Smooth muscle cell (in vitro differentiated cells): ENCODE data around the gene POTEF. TPM values are rescaled to one million over a fixed set of nuclear protein-coding genes. Genes with fewer than 3 reads are reported as not detected.
A peak's percentile ranks its signal among the peaks of the same experiment; 100 is the strongest.
"Not testable (repeated sequence)": the region's sequence is repeated elsewhere in the genome, so short reads cannot be mapped to it uniquely, and the experiment has no call there.

Experiments used
- DNase-seq: peaks from one replicate; lab custom pipeline; 2025; ENCODE audit not compliant: unreplicated experiment; lab: John Stamatoyannopoulos, UW
- H2AFZ ChIP-seq: fragments of 200-600 bp; sonication (generic); 2 replicates; pipeline ENCODE4 v1.6.0; 2016; ENCODE audit warnings: antibody characterized with exemption, low read depth, mild to moderate bottlenecking
- H3F3A ChIP-seq: fragments of 200-600 bp; sonication (generic); 2 replicates; pipeline ENCODE4 v1.6.0; 2017; ENCODE audit warnings: antibody characterized with exemption, low read depth
- H3K27ac ChIP-seq: fragments of 200-600 bp; sonication (generic); 2 replicates; pipeline ENCODE4 v1.5.1; 2016; ENCODE audit warnings: low read depth, mild to moderate bottlenecking
- H3K27me3 ChIP-seq: fragments of 200-600 bp; sonication (generic); 2 replicates; pipeline ENCODE4 v1.6.1; 2016; ENCODE audit warnings: low read depth, mild to moderate bottlenecking
- H3K36me3 ChIP-seq: fragments of 200-600 bp; sonication (generic); 2 replicates; pipeline ENCODE4 v1.5.1; 2016; ENCODE audit warnings: low read depth
- H3K4me1 ChIP-seq: fragments of 200-600 bp; sonication (generic); 2 replicates; pipeline ENCODE4 v1.5.1; 2016; ENCODE audit warnings: low read depth
- H3K4me2 ChIP-seq: fragments of 200-600 bp; sonication (generic); 2 replicates; pipeline ENCODE4 v1.6.0; 2016; ENCODE audit warnings: mild to moderate bottlenecking
- H3K4me3 ChIP-seq: fragments of 200-600 bp; sonication (generic); 2 replicates; pipeline ENCODE4 v1.5.1; 2016; ENCODE audit warnings: mild to moderate bottlenecking
- H3K79me2 ChIP-seq: fragments of 200-600 bp; sonication (generic); 2 replicates; pipeline ENCODE4 v1.6.0; 2016; ENCODE audit warnings: low read depth, mild to moderate bottlenecking
- H3K9ac ChIP-seq: fragments of 200-600 bp; sonication (generic); 2 replicates; pipeline ENCODE4 v1.6.0; 2016; ENCODE audit warnings: low read depth
- H3K9me3 ChIP-seq: fragments of 200-600 bp; sonication (generic); replicated peaks from 2 replicates; pipeline ENCODE4 v1.5.1; 2016; ENCODE audit warnings: low read depth
- H4K20me1 ChIP-seq: fragments of 200-600 bp; sonication (generic); 2 replicates; pipeline ENCODE4 v1.6.0; 2016; ENCODE audit warnings: low read depth
- WGBS: methylation state at CpG from one replicate; pipeline ENCODE4 v1.1.7; 2016; ENCODE audit warnings: low lambda C conversion rate; 5-methylcytosine and 5-hydroxymethylcytosine counted together
- polyA plus RNA-seq: library from polyadenylated mRNA; unstranded; fragments of >200 nt; fragmentation: Nextera tagmentation; extraction: Ambion mirVana; gene quantifications from 2 replicates; pipeline ENCODE4 v1.2.1, GENCODE V29; 2016
- total RNA-seq: library from RNA; depleted of rRNA; stranded (reverse); fragments of >200 nt; gene quantifications from 2 replicates; pipeline ENCODE4 v1.2.3, GENCODE V29; 2014

POTEF gene
- total and polyA plus RNA-seq, 2 experiments from 2014 or later = 2.8 to 9.7 TPM

DNA sequence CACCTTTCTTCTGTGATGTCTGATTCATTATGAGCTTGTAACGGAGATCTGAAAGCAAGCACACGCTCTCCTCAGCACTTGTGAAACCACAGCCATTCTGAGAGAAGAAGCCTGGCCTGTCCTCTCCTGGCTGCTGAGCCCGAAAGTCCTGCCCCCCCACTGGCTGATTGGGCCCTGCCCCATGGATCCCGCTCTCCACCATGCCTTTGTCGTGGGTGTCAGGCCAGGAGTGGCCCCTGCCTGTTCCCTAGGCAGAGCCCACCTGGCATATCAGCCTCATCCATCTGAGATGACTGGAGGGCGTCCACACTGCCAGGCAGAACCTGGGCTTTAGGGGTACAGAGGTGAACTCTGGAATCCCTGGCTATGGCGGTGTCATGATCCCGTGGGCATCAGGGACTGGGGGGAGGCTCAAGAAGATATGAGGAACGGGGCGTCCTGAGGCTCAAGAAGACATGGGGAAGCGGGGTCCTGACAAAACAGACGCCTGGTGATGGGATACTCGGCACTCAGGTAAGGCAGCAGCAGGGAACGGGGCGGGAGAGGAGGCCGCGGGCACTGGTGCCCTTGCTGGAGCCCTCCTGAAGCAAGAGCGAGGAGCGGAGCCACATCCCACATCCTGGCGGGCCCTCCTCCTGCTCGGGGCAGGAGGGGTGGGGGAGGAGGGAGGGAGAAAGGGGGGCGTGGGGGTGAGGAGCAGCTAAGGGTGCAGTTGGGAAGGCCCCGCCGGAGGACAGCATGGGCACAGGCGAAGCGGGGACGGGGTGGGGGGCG, 14.4 kb upstream of the POTEF start:
- H3K9me3 ChIP-seq, H3K27ac ChIP-seq, DNase-seq, H4K20me1 ChIP-seq, H3K79me2 ChIP-seq, H2AFZ ChIP-seq, H3K36me3 ChIP-seq, H3K27me3 ChIP-seq, H3F3A ChIP-seq, H3K9ac ChIP-seq, H3K4me1 ChIP-seq: not testable (repeated sequence)
- 55% methylated on average over 17 of the region's 28 CpGs for WGBS
- Histone ChIP-seq H3K4me3 (peak overlapping the region; percentile 58), H3K4me2 (peak overlapping the region; percentile 88)

DNA sequence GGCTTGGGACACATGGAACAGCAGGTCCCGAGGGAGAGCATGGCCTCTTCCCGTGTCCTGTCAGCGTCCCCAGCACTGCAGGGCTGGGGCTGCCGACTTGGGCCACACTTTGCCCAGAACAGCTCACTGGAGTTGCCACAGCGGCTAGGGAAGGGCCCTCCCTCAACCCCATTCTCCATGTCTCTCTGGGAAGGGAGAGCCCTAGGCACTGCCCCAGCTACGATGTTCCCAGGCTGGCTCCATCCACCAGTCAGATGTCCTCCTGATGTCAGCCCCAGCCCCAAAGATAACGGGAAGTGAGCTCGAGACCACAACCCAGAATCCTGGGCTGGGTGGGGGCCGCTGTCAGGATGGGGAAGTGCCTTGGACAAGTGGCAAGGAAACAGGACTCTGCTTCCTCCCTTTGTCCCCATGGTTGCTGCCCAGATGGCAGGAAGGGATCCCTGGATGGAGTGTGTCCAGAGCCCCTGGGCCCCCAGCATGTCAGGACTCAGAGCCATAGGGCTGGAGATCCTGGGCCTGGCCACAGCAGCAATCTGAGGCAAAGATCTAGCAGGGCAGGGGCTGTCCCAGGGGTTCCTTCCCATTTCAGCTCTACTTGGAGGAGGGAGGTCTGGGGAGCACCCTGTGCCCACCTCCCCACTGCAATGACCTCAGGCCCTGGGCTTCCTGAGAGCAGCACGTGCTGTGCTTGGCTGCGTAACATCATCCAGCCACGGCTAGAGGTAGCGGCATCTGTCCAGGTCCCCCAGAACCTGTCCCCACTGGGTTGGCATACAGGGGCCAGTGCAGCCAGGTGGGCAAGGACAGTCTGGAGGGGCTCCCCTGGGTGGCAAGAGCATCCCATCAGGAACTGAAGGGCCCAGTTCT, 13.6 kb upstream of the POTEF start:
- not testable (repeated sequence) for H4K20me1 ChIP-seq, H3F3A ChIP-seq, H3K36me3 ChIP-seq, H2AFZ ChIP-seq, H3K9ac ChIP-seq, H3K4me1 ChIP-seq, H3K4me2 ChIP-seq, H3K79me2 ChIP-seq, H3K27ac ChIP-seq, H3K27me3 ChIP-seq, DNase-seq, H3K9me3 ChIP-seq, H3K4me3 ChIP-seq
- 93% methylated on average over 13 of the region's 13 CpGs for WGBS

DNA sequence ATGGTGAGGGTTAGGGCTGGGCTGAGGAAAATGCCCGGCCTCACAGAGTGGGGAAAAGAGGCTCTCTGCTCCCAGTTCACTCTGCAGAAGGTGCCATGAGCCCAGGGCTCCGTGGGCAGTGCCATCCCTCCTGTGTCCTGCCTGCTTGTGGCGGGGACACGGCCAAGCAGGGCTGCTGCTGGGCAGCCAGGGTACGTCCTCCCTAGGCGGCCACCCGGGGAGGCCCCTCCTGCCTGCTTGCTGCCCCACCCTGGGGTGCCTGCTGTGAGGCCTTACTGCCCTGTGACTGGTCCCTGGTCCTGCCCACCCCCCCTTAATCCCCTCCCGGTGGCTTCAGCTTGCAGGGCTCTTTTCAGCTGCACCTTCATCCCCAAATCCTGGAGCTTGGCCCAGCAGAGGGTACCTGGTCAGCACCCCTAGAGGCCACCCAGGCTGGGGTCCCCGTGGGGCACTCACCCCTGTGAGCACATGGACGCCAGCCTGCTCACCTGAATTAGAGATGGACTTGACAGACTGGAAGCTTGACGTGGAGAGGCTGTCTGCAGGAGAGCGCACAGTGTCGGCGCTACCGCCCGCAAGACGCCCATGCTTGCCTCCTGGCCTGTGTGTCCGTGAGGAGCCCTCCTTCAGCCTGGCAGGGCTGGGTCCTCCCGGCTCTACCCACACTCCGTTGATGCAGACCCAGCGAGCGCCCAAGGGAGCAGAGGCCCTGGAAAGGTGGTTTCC, 12.8 kb upstream of the POTEF start:
- H3K9me3 ChIP-seq, H3K79me2 ChIP-seq, H4K20me1 ChIP-seq, H3K27ac ChIP-seq, H3K36me3 ChIP-seq, H3F3A ChIP-seq, DNase-seq, H3K9ac ChIP-seq, H3K4me2 ChIP-seq, H3K4me1 ChIP-seq, H2AFZ ChIP-seq, H3K4me3 ChIP-seq, H3K27me3 ChIP-seq: not testable (repeated sequence)
- WGBS = 94% methylated on average over 20 of the region's 22 CpGs

DNA sequence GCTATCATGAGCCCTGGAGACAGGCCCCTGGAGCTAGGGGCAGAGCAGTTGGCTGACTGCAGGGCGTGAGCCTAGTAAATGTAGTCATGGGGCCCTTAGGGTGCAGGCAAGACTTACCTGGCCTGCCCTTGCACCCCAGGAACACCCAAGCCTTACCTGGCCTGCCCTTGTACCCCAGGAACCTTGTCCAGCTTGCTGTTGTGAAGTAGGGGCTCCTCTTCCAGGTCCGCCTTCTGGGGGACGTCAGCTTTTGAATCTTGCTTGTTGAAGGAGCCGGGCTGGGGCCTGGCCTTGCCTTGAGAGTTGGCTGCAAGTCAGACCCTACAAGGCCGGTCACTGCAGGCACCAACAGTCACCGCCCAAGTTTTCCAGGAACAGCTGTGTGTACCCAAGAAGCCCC, 12.0 kb upstream of the POTEF start:
- H2AFZ ChIP-seq, H3K79me2 ChIP-seq, H3K4me3 ChIP-seq, H3K9me3 ChIP-seq, H4K20me1 ChIP-seq, H3K4me1 ChIP-seq, H3K27me3 ChIP-seq, H3K4me2 ChIP-seq, H3K36me3 ChIP-seq, H3K9ac ChIP-seq, DNase-seq, H3K27ac ChIP-seq, H3F3A ChIP-seq: not testable (repeated sequence)
- WGBS = 98% methylated on average over 4 of the region's 6 CpGs

DNA sequence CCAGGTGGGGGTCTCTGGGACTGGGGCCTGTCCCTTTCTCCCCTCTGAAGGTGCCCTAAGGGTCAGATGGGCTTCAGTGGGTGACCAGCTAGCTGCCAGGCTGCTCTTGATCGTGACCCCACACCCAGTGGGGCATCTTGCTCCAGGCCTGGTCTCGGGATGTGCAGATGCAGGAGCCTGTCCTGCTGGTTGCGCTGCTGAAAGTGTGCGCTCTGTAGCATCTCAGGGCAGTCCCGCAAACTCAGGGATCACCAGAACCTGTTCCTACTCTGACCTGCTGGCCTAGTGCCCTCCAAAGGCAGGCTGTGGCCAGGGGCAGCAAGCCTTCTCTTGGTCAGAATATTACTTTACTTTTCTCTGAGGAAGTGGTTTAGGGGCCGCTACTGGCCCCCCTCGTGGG, 11.5 kb upstream of the POTEF start:
- H3F3A ChIP-seq, H3K36me3 ChIP-seq, H3K9ac ChIP-seq, H3K79me2 ChIP-seq, H3K27me3 ChIP-seq, H3K4me1 ChIP-seq, H3K4me2 ChIP-seq, DNase-seq, H4K20me1 ChIP-seq, H3K27ac ChIP-seq, H3K4me3 ChIP-seq, H3K9me3 ChIP-seq, H2AFZ ChIP-seq: not testable (repeated sequence)
- 87% methylated on average over 7 of the region's 7 CpGs for WGBS

DNA sequence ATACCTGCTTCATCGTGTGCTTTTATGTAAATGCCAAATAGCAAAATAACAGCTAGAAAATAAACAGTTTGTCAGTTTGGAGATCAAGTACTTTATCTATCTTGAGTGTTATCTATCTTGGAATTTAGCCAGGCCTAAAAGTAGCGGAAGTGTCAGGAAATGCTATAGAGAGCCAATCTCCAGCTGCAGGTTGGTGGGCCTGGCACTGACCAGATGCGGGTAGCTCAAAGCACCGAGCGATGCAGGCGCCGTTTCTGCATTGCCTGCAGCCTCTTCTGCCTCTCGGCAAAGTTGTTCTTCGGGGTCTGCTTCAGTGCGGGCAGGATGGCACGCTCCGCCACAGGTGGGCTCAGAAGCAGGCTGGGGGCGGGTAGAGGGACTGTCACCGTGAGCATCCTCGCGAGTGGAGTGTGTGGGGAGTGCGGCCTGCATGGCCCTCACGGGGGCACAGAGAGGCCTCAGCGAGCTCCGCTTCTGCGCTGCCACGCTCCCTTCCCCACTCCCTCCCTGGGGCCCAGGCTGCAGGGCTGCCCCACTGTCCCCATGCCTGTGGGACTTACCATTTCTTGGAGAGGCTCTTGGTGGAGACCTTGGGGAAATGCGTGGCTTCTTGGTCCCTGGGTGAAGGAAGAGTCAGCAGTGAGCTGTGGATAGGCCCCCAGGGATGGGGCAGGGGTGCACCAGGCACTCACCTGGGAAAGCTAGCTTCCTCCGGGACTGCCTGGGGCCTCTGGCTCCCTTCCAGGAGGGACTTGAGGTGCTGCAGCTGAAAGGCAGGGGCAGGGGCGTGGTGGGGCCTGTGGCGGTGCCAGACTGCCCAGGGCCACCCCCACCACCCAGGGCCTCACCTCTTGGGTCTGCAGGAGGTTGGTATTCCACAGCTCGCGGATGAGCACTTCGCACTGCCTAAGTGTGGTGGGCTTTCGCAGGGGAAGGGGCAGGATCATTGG, 10.6 kb upstream of the POTEF start:
- H3K4me3 ChIP-seq, H2AFZ ChIP-seq, H3K4me1 ChIP-seq, H3K27ac ChIP-seq, H3K79me2 ChIP-seq, H4K20me1 ChIP-seq, DNase-seq, H3K36me3 ChIP-seq, H3F3A ChIP-seq, H3K4me2 ChIP-seq, H3K27me3 ChIP-seq, H3K9me3 ChIP-seq, H3K9ac ChIP-seq: not testable (repeated sequence)
- 95% methylated on average over 22 of the region's 30 CpGs for WGBS

DNA sequence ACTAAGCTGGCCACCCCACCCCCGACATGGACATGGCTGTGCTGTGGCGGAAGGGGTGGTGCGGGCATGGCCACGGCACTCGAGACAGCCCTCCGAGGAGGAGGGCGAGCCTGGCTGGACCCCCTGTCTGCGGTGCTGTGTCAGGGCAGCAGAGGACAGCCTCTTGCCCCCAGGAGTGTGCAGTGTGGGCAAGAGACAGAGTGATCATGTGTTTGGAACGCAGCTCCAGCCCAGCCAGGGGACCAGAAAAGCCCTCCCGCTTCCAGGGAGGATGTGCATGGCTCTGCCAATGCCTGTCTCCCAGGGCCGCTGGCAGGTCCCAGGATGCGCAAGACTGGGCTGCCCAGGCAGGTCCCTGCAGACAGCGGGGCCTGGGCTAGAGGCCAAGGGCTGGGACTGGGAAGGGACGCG, 9.8 kb upstream of the POTEF start:
- not testable (repeated sequence) for H3K27ac ChIP-seq, H3K4me2 ChIP-seq, H3K4me1 ChIP-seq, H3K4me3 ChIP-seq, H3K9me3 ChIP-seq, H3K36me3 ChIP-seq, H2AFZ ChIP-seq, DNase-seq, H3F3A ChIP-seq, H3K9ac ChIP-seq, H4K20me1 ChIP-seq, H3K27me3 ChIP-seq
- peaks cover 18% of the 10 kb centered on the region for H3K79me2 ChIP-seq
- 94% methylated on average over 15 of the region's 15 CpGs for WGBS
